HEK293T (cell line): ENCODE measurements around the gene FADS6.

Experiments used
- CTCF ChIA-PET: fragments of 350-600 bp; formaldehyde crosslinking; extraction: SDS; loops from one replicate; lab custom pipeline; 2021; ENCODE audit warnings: antibody characterized with exemption, inconsistent platforms; lab: Yijun Ruan, JAX
- POLR2A ChIA-PET: fragments of 350-600 bp; formaldehyde crosslinking; extraction: SDS; loops from one replicate; lab custom pipeline; 2020; ENCODE audit warnings: antibody characterized with exemption, inconsistent platforms; lab: Yijun Ruan, JAX
- DNase-seq: peaks from one replicate; pipeline ENCODE4 v3.0.0; 2012; ENCODE audit warnings: mixed read lengths; ENCODE audit errors: extremely low spot score
- ARNT ChIP-seq: fragments of 450-650 bp; IDR thresholded peaks from 2 replicates; pipeline ENCODE4 v1.6.1; 2017; ENCODE audit warnings: mild to moderate bottlenecking
- BHLHE40 ChIP-seq: fragments of 450-650 bp; IDR thresholded peaks from 2 replicates; pipeline ENCODE4 v1.6.1; 2016; ENCODE audit warnings: mild to moderate bottlenecking, moderate library complexity, borderline replicate concordance
- CTBP1 ChIP-seq: fragments of 450-650 bp; IDR thresholded peaks from 2 replicates; pipeline ENCODE4 v1.6.1; 2016; ENCODE audit warnings: borderline replicate concordance
- ELF4 ChIP-seq: fragments of 450-650 bp; IDR thresholded peaks from 2 replicates; pipeline ENCODE4 v1.6.1; 2017; ENCODE audit warnings: antibody characterized with exemption
- FOXA1 ChIP-seq: fragments of 450-650 bp; IDR thresholded peaks from 2 replicates; pipeline ENCODE4 v1.6.1; 2016; ENCODE audit warnings: mild to moderate bottlenecking
- FOXK2 ChIP-seq: fragments of 450-650 bp; IDR thresholded peaks from 2 replicates; pipeline ENCODE4 v1.6.1; 2016; ENCODE audit warnings: mild to moderate bottlenecking
- FOXM1 ChIP-seq: fragments of 450-650 bp; IDR thresholded peaks from 2 replicates; pipeline ENCODE4 v1.6.1; 2017; ENCODE audit warnings: mild to moderate bottlenecking, borderline replicate concordance
- HDGF ChIP-seq: fragments of 450-650 bp; IDR thresholded peaks from 2 replicates; pipeline ENCODE4 v1.6.1; 2017; ENCODE audit warnings: antibody characterized with exemption, borderline replicate concordance
- L3MBTL2 ChIP-seq: fragments of 450-650 bp; conservative IDR thresholded peaks from 2 replicates; pipeline ENCODE4 v1.6.1; 2016; ENCODE audit warnings: mild to moderate bottlenecking
- LEF1 ChIP-seq: fragments of 450-650 bp; IDR thresholded peaks from 2 replicates; pipeline ENCODE4 v1.6.1; 2017; ENCODE audit warnings: mild to moderate bottlenecking, borderline replicate concordance
- NFRKB ChIP-seq: fragments of 450-650 bp; IDR thresholded peaks from 2 replicates; pipeline ENCODE4 v1.6.1; 2016; ENCODE audit warnings: mild to moderate bottlenecking, moderate library complexity
- PKNOX1 ChIP-seq: fragments of 450-650 bp; IDR thresholded peaks from 2 replicates; pipeline ENCODE4 v1.6.1; 2016
- SP1 ChIP-seq: fragments of 450-650 bp; IDR thresholded peaks from 2 replicates; pipeline ENCODE4 v1.6.1; 2017
- SUZ12 ChIP-seq: fragments of 450-650 bp; IDR thresholded peaks from 2 replicates; pipeline ENCODE4 v1.6.1; 2016; ENCODE audit warnings: mild to moderate bottlenecking
- TARDBP ChIP-seq: fragments of 450-650 bp; IDR thresholded peaks from 2 replicates; pipeline ENCODE4 v1.6.1; 2016
- ZNF384 ChIP-seq: fragments of 450-650 bp; IDR thresholded peaks from 2 replicates; pipeline ENCODE4 v1.6.1; 2016

FADS6 gene

GRCh38 chr17:74921769-74922168, 28.3 kb upstream of the FADS6 start:
- ChIA-PET POLR2A (interaction anchor here (1.9 kb wide), 1 partner anchor 49 kb away, joined by 6 read pairs; no protein-coding TSS in a partner anchor), CTCF (interaction anchor here (1.0 kb wide), 1 partner anchor 193 kb away, joined by 4 read pairs; no protein-coding TSS in a partner anchor)
- DNase-seq: no peak
- TF ChIP-seq SUZ12: no peak
- TF ChIP-seq TARDBP: no peak
- no peak for TF ChIP-seq HDGF
- no peak for TF ChIP-seq PKNOX1
- TF ChIP-seq BHLHE40: no peak
- TF ChIP-seq FOXM1: no peak

- CTCF ChIA-PET: interaction anchor here (0.9 to 1.0 kb wide), 2 partner anchors 39 to 193 kb away, joined by 3 to 4 read pairs; no protein-coding TSS in a partner anchor
- no peak for DNase-seq
- TF ChIP-seq ELF4: no peak
- POLR2A ChIA-PET: interaction anchor here (1.9 kb wide), 1 partner anchor 48 kb away, joined by 6 read pairs; no protein-coding TSS in a partner anchor
Observed at GRCh38 chr17:74921026-74921681, 27.7 kb upstream of the FADS6 start.

GRCh38 chr17:74920642-74921025, 27.2 kb upstream of the FADS6 start:
- DNase-seq: no peak
- CTCF ChIA-PET: interaction anchor here (0.9 to 1.0 kb wide), 2 partner anchors 40 to 194 kb away, joined by 3 to 4 read pairs; no protein-coding TSS in a partner anchor
- TF ChIP-seq ELF4 (no peak), PKNOX1 (no peak), CTBP1 (no peak), SP1 (no peak), TARDBP (no peak), ZNF384 (no peak), L3MBTL2 (no peak)
- POLR2A ChIA-PET: interaction anchor here (0.9 to 1.9 kb wide), 2 partner anchors 47 to 350 kb away, joined by 3 to 6 read pairs; partner anchors contain the start of gene MIF4GD

DNA sequence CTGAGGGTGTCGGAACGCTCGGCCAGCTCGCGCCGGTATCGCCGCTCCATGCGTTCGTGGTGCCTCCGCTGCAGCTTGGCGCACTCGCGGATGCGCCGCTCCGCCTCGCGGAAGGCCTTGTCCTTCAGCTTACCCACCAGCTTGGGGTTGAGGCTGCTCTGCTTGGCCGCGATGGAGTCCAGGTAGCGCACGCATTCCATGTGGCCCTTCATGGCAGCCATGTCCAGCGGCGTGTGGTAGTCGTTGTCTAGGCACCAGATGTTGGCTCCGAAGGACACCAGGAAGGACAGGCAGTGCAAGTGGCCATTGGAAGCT, 26.8 kb upstream of the FADS6 start:
- TF ChIP-seq BHLHE40 (no peak), FOXM1 (no peak), L3MBTL2 (no peak), ELF4 (no peak)
- POLR2A ChIA-PET: interaction anchor here (0.9 to 1.9 kb wide), 2 partner anchors 47 to 350 kb away, joined by 3 to 6 read pairs; partner anchors contain the start of gene MIF4GD
- CTCF ChIA-PET: no interaction called here
- DNase-seq: no peak

DNA sequence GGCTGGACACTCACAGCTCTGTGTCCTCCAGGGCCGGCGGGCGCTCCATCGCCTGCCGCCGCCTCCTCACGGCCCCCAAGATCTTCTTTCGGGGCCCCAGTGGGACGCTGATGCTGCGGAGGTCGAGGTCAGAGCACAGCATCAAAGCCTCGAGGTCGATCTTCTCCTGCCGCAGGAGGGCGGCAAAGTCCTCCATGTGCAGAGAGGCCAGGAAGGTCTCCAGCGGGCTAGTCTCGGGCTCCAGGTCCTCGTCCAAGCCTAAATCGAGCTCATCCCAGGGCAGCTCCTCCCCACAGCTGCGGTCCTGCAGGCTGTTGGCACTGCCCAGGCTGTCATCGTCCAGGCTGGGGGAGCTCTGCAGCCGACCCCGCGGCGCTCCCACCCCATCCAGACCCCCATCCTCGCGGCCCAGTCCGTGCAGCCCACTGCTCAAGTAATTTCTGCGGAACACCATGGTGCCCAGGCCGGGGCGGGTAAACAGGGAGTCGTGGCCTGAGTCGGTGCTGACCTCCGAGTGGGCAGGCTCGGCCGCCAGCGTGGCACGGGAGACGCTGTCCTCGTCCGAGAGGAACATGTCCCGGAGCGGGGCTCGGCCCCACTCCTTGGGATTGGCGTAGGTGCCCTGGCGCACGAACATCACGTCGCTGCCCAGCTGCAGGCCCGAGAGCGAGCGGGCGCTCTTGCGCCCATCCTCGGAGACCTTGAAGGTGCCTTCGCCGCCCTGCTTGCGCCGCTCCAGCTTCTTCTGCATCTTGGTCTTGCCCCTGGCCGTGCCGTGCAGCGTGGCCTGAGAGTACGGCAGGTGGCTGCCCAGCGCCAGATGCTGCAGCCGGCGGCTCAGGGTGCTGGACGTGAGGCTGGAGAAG, 26.2 kb upstream of the FADS6 start:
- DNase-seq: no peak
- POLR2A ChIA-PET: interaction anchor here (0.9 to 1.9 kb wide), 3 partner anchors 47 to 351 kb away, joined by 3 to 6 read pairs (median 3); partner anchors contain the start of genes MIF4GD and MRPL58
- CTCF ChIA-PET: interaction anchor here (0.5 to 1.3 kb wide), 3 partner anchors 38 to 128 kb away, joined by 4 to 5 read pairs (median 4); partner anchors contain the start of gene FDXR
- TF ChIP-seq ARNT (no peak), TARDBP (no peak), ZNF384 (no peak), HDGF (no peak), CTBP1 (no peak), BHLHE40 (no peak), FOXA1 (no peak), SP1 (no peak), FOXM1 (no peak), L3MBTL2 (no peak), LEF1 (no peak), ELF4 (no peak), NFRKB (no peak), SUZ12 (no peak), FOXK2 (no peak), PKNOX1 (no peak)

GRCh38 chr17:74918906-74919305, 25.5 kb upstream of the FADS6 start:
- TF ChIP-seq BHLHE40 (no peak), LEF1 (no peak), TARDBP (no peak), SP1 (no peak), FOXK2 (no peak), ARNT (no peak), PKNOX1 (no peak)
- no peak for DNase-seq
- ChIA-PET POLR2A (interaction anchor here (0.9 to 1.2 kb wide), 2 partner anchors 68 to 94 kb away, joined by 3 to 4 read pairs; partner anchors contain the start of genes CDR2L and MRPL58), CTCF (interaction anchor here (0.6 to 1.3 kb wide), 3 partner anchors 39 to 404 kb away, joined by 3 to 5 read pairs (median 4); no protein-coding TSS in a partner anchor)
